22Rv1 (cell line): ENCODE data around the gene MIB2.

ENCODE experiments used
- CTCF ChIP-seq: fragments of 450-650 bp; IDR thresholded peaks from 2 replicates; pipeline ENCODE4 v1.5.1; 2017; ENCODE audit warnings: mild to moderate bottlenecking
- ZFX ChIP-seq: fragments of 450-650 bp; IDR thresholded peaks from 2 replicates; pipeline ENCODE4 v1.6.1; 2017; ENCODE audit warnings: antibody characterized with exemption, borderline replicate concordance

- TF ChIP-seq CTCF: no peak
- TF ChIP-seq ZFX: no peak
These were observed 9.6 kb upstream of the MIB2 start for GRCh38 chr1:1605724-1606123.
